Ovary (tissue), 3 donors: ENCODE data around the gene C1QTNF6.

Source experiments
- EP300 ChIP-seq: sonication (generic); formaldehyde crosslinking; IDR thresholded peaks from one replicate; pipeline ENCODE4 v1.6.1; 2017; ENCODE audit warnings: antibody characterized with exemption
- POLR2A ChIP-seq: fragments of 450-650 bp; IDR thresholded peaks from one replicate; pipeline ENCODE4 v1.6.1; 2017; ENCODE audit warnings: antibody characterized with exemption, mild to moderate bottlenecking, moderate library complexity
- TF ChIP-seq, protein P1 (sequence below), 3 donors: fragments of 450-650 bp in 2 of 3; fragments of 200-600 bp in 1 of 3; IDR thresholded peaks; one replicate each; pipeline versions ENCODE4 v1.5.1 to v1.8.0; 2016 to 2022; ENCODE audit warnings: antibody characterized with exemption in 3 of 3, mild to moderate bottlenecking in 1 of 3
- donor health status: DM: no; HTN: no; CAD: no.

DNA sequence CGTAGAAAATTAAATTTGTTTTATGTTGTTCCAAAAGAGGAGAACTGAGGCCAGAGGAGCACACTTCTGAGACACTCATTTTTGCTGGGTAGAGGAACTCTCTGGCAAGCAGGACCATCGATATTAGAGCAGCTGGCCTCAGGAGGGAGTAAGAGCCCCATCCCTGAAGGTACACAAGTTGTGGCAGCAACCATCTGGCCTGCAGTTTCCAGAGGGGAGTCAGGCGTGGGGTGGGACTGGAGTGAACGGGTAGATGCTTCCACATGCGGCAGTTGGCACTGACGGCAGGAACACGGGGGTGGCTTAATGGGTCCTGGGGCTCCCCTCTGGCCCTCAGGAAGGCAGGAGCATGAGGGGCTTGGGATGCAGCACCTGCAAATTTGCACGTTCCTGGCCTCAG is 37.4 kb upstream of the C1QTNF6 start:
- TF ChIP-seq, protein P1, sequence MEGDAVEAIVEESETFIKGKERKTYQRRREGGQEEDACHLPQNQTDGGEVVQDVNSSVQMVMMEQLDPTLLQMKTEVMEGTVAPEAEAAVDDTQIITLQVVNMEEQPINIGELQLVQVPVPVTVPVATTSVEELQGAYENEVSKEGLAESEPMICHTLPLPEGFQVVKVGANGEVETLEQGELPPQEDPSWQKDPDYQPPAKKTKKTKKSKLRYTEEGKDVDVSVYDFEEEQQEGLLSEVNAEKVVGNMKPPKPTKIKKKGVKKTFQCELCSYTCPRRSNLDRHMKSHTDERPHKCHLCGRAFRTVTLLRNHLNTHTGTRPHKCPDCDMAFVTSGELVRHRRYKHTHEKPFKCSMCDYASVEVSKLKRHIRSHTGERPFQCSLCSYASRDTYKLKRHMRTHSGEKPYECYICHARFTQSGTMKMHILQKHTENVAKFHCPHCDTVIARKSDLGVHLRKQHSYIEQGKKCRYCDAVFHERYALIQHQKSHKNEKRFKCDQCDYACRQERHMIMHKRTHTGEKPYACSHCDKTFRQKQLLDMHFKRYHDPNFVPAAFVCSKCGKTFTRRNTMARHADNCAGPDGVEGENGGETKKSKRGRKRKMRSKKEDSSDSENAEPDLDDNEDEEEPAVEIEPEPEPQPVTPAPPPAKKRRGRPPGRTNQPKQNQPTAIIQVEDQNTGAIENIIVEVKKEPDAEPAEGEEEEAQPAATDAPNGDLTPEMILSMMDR (IDR thresholded peaks at IDR 0.05): no peak
- TF ChIP-seq POLR2A (no peak), EP300 (no peak)
